ENCODE results near the gene GMCL2.
A peak's percentile ranks its signal among the peaks of the same experiment; 100 is the strongest.

Gene GMCL2

DNA sequence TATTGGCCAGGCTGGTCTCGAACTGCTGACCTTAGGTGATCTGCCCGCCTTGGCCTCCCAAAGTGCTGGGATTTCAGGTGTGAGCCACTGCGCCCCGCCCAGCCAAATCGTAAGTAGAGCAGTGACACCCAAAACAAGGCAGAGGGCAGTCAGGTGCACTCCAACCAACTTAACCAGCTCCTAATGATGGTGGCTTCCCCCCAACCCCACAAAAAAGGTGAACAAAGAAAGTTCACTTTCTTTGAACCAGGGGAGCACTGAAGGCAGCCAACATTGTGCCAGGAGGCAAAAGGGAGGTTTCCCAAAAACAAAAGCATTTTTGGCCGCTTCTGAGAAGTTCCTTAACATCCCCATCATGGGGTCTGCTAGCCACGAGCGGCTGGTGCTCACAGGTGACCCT lies 9.6 kb downstream of the GMCL2 start:
- no peak for DNase-seq

GRCh38 chr5:178176791-178177190 lies 10.4 kb downstream of the GMCL2 start:
- no peak for DNase-seq

DNA sequence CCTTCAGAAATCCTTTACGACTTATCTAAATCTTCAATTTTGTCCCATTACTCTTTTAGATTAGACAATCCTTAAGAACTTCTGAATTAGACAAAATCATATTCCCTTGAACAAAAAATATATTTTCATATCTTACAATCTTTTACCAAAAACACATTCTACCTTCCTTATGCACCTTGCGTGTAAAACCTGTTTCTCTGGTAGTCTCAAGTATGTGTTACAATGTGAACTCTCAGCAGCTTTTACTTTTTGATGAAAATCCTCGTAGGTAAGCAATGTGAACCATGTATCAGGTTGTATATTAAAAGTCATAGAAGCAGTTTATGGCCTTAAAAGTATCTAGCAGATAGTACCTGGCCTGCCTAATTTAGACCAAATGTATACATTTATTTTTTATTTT lies 12.7 kb downstream of the GMCL2 start:
- DNase-seq, result no peak

DNA sequence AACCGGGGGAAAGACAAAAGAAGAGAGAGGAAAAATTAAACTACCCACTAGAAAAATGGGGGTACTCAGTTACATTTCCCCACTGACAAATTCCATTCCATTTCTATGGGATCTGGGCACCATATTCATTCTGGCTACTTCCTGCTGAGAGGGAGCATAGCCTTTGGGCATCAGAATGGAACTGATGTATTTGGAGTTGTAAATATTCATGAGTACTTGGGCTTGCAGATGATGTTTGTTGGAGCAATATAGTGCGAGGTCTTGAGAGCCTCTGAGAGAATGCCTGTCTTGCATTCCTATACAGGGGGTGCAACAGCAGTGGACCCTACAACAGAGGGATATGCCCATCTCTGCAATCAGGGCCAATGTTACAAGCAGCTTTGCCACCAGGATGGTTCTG lies 16.7 kb downstream of the GMCL2 start:
- DNase-seq, result no peak

DNA sequence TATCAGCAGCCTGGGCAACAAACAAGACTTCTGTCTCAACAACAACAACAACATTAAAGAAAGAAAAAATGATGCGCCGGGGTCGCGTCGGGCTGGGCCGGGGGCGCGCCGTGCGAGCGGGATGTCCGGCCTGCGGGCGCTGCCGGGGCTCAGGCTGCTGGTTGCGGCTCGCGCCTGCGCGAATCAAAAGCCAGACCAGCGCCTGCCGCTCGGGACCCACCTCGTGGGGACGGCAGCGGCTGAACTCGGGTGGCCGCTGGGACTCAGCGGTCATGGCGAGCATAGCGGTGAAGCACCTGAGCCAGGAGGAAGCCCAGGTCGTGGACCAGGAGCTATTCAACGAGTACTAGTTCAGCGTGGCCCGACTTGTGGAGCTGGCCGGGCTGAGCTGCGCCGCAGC lies 21.6 kb downstream of the GMCL2 start:
- no peak for DNase-seq

- DNase-seq, result peak; percentile 67 to 83
Observed at GRCh38 chr5:178163772-178164735, 23.1 kb downstream of the GMCL2 start.

GRCh38 chr5:178162481-178162880 lies 24.7 kb downstream of the GMCL2 start:
- no peak for DNase-seq

DNA sequence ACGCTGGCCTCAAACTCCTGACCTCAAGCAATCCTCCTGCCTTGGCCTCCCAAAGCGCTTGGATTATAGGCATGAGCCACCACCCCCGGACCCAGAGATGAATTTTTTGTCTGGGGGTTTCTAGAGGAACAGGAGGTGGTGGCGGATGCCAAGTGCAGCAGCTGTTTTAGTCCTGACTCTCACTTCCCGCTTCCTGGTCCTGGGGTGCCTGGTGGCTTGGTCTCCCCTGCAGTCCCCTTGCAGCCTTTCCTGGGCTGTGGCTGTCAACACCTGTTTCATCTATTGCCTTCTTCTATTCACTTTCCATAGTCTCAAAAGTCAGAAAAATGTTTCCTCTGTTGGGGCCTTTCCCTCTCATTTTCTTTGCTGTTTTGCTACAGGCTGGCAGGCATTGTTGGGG lies 27.0 kb downstream of the GMCL2 start:
- DNase-seq, result no peak

- no peak for DNase-seq
Observed at GRCh38 chr5:178155065-178155464, 32.1 kb downstream of the GMCL2 start.

- DNase-seq, result peak; percentile 95 to 97
Observed at GRCh38 chr5:178153530-178154340, 33.4 kb downstream of the GMCL2 start, which contains the start of gene NHP2. Gene NHP2, minus strand, starts transcription at chr5:178153885. Its CDS starts 68 bp downstream, at chr5:178153817.

DNA sequence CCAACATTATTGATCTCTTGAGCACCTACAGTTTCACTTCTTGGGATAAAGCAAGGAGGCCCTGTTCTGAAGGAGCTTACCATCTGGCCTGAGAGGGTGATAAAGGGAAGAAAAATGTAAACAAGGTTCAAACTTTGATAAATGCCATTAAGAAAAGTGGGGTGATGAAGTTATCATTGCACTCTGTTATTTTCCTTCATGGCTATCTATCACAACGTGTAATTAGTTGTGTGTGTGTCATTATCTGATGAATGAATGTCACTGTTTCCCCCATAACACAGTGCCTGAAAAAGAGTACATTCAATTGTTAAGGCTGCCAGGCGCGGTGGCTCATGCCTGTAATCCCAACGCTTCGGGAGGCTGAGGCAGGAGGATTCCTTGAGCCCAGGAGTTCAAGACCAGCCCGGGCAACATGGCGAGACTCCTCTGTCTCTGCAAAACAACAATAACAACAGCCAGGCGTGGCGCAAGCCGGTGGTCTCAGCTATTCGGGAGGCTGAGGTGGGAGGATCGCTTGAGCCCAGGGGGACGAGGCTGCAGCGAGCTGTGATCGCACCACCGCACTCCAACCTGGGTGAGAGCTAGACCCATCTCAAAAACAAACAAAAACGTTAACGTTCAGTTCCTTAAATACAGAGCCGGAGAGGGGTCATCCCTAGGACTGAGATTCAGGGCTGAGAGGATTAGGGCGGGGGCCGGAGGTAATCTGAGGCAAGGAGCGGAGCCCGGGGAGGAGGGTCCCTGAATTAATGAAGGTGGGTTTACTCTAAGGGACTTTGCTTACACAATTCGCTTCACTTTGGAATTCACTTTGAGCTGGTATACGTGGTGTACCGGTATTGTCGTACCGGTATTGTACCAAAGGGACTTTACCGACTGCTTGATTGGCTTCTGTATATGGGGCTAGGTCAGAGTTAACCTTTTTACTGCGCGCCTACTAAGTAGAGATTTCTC lies 34.4 kb downstream of the GMCL2 start:
- no peak for DNase-seq

DNA sequence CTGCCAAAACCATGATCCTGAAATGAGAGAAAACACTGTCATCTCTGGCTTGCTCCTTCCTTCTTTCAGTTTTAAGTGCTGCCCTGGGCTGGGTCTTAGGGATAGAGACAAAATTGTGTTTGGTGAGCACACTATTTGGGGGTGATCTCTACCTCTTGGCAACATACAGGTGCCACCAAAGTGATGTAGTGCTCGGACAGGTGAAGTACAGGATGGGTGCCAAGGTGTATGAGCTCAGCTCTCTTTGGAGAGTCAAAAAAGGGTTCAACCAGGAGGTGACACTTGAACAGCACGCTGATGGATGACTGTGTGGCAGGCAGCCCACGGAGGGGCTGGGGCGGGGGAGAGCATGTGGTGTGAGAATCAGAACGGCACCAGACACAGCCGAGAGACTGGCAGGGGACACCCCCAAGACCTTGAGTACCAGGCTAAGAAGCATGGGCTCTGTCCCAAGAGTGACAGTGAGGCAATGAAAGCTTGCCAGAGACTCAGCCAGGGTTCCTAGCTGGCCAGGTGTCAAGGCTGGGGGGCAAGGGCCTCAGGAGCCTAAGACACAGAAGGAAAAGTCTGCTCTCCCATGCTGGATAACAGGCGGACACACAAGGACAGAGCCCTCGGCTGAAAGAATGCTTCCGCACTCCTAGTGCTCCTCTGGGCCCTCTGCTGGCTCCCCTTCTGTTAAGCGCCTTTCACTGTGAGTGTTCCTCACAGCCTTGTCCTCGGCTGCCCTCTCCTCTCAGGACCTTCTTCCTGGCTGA lies 36.0 kb downstream of the GMCL2 start:
- DNase-seq, result no peak

DNA sequence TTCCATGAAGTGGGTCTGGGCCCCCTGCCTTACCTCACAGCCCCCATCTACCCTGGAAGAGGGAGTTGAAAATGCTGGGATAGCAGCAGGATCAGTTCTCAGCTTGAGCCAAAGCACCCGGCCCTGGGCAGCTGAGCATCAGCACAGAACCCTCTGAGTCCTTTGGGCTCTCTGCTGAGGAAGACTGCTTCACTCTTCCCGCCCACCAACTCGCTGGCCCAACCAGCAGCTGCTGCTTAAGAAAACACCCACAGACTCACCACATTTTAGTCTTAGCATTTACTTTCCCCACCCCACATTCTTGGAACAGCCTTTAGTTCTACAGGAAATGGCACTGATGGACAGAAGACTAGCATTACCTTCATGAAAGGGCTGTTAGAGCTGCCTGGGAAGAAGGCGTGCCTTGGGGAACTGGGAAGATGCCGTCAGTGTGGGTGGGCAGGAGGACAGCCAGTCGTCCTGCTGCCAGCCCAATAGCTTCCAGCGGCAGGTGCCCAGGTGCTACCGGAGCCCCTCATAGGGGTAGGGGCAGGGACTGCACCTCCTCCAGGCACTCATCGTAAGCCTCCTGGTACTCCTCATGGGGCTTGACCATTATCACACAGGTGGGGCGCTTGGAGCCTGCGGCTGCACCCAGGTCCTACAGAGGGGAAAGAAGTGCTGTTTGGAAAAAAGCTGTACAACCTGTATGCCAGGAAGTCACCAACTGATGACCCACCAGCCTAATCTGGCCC lies 37.8 kb downstream of the GMCL2 start:
- DNase-seq, result no peak

DNA sequence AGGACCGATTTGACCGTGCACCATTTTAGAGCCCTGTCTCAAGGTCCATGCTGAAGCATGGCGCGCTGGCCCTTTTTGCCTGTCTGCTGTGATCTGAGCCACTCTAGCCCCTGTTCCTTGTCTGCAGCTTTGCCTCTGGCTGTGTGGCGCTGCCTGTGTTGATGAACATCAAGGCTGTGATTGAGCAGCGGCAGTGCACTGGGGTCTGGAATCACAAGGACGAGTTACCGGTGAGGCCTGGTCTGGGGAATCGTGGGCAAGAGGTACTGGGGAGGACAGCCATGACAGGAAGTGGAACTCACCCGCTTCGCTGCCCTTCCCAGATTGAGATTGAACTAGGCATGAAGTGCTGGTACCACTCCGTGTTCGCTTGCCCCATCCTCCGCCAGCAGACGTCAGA lies 39.8 kb downstream of the GMCL2 start:
- no peak for DNase-seq

DNA sequence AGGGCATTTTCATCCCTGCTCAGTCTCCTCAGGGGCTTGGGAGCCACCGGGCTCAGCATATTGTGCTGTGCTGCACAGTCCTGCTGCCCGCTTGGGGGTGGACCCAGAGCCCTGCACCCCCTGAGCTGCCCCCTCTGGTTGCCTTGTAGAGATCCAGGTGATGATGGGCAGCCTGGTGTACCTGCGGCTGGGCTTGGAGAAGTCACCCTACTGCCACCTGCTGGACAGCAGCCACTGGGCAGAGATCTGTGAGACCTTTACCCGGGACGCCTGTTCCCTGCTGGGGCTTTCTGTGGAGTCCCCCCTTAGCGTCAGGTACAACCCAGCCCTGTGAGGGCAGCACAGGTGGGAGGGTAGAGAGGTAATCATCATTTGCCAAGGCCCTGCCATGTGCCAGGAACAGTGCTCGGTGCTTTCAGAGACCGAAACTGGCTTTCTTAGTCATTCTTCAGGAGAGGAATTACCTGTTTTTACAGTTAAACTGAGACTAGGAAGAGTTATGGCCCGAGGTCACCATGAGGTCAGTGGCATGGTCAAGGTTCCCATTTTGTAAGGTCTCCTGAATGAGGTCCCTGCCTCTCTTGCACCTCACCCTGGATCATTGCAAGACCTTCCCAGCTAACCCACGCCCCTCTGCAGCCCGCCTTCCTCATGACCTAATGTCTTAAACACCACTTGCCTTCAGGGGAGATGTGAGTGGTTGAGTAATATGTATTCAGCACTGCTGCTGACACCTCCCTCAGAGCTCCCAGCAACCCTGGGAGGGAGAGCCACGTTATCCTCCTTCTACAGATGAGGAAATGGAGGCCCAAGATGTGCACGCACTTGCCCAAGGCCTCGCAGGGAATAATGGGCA lies 41.0 kb downstream of the GMCL2 start:
- DNase-seq, result peak; percentile 6 to 61

DNA sequence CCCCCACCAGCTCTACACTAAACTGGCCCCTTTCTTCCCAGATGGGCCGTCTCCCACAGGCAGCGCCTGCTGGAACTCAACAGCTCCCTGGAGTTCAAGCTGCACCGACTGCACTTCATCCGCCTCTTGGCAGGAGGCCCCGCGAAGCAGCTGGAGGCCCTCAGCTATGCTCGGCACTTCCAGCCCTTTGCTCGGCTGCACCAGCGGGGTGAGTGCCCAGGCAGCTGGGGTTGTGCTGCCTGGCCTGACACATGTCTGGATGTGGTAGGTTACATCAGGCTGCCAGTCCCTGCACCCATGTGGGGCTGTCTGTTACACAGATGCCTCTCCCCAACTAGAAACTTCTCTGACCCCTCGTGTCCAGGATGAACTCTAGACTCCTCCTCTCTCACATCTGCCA lies 43.3 kb downstream of the GMCL2 start:
- no peak for DNase-seq

GRCh38 chr5:178143246-178143645 lies 43.9 kb downstream of the GMCL2 start:
- DNase-seq, result no peak

- DNase-seq, result no peak
Observed at GRCh38 chr5:178142642-178143041, 44.5 kb downstream of the GMCL2 start.

DNA sequence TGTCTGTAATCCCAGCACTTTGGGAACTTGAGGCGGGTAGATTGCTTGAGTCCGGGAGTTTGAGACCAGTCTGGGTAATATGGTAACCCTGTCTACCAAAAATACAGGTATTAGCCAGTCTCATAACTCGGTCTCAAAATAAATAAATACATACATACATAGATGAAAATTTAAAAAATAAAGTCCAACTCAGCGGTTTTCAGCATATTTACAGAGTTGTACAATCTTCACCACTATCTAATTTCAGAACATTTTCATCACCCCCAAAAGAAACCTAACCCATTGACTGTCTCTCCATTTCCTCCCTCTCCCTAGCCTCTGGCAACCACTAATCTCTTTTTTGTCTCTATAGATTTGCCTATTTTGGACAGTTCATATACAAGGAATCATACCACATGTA lies 45.6 kb downstream of the GMCL2 start:
- no peak for DNase-seq

- DNase-seq, result no peak
Observed at GRCh38 chr5:178137991-178138390, 49.2 kb downstream of the GMCL2 start.
